GM12872 (cell line): ENCODE results near the gene PPIE.

ENCODE experiments used
- TF ChIP-seq, protein P1 (sequence below): IDR thresholded peaks from 3 replicates; pipeline ENCODE4 v1.5.1; 2011; ENCODE audit warnings: low read depth, mild to moderate bottlenecking, low read length, moderate library complexity; ENCODE audit not compliant: insufficient read depth

The PPIE gene

DNA sequence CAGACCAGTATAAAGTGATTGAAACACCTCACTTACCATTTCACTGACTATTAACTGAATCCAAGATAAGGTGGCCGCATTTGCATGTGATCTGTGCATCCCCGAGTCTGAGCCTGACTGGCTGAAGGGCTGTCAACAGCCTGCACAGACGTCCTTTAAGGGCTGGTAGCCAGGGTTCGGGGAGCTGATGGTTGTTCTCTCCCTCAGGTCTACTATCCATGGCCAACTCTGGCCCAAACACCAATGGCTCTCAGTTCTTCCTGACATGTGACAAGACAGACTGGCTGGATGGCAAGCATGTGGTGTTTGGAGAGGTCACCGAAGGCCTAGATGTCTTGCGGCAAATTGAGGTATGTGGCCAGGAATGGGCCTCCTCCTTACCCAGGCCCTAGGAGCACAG lies 14.0 kb downstream of the PPIE start:
- TF ChIP-seq, protein P1, sequence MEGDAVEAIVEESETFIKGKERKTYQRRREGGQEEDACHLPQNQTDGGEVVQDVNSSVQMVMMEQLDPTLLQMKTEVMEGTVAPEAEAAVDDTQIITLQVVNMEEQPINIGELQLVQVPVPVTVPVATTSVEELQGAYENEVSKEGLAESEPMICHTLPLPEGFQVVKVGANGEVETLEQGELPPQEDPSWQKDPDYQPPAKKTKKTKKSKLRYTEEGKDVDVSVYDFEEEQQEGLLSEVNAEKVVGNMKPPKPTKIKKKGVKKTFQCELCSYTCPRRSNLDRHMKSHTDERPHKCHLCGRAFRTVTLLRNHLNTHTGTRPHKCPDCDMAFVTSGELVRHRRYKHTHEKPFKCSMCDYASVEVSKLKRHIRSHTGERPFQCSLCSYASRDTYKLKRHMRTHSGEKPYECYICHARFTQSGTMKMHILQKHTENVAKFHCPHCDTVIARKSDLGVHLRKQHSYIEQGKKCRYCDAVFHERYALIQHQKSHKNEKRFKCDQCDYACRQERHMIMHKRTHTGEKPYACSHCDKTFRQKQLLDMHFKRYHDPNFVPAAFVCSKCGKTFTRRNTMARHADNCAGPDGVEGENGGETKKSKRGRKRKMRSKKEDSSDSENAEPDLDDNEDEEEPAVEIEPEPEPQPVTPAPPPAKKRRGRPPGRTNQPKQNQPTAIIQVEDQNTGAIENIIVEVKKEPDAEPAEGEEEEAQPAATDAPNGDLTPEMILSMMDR = no peak

DNA sequence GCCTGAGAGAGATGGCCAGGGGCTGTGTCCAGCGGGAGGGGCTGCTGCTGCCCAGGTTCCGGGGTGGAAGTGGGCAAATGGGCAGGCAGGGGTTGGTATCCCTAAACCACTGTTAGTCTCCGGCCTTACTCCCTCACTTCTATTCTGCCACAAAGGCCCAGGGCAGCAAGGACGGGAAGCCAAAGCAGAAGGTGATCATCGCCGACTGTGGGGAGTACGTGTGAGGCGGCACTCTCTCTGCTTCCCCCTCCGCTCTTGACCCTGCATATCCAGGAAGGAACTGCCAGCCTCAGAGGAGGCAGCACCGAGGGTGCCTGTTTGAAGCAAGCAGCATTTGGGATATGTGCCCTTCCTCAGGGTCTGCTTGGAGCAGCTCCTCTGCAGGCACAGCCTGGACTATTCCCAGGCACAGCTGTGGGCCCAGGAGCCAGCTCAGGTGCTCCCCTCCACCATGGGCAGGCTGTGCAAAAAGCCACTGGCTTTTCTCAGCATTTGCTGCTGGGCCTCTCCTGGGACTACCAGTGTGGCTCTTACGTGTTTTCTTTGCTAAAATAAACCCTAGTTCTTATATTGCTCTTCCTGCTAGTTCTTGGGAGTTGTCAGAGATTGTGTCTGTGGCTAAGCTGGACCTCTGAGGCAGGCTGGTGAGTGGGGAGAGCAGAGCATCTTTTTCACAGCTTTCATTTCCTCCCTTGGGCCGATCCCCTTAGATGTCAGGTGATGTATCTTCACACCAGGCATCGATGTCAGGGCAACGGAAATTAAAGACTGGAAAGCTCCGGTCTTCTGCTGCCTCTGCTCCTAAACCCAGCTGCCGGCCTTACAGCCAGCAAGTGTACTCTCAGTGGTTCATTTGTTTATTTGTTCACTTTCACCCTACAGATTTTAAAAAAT lies 14.7 kb downstream of the PPIE start:
- TF ChIP-seq, protein P1 = no peak

DNA sequence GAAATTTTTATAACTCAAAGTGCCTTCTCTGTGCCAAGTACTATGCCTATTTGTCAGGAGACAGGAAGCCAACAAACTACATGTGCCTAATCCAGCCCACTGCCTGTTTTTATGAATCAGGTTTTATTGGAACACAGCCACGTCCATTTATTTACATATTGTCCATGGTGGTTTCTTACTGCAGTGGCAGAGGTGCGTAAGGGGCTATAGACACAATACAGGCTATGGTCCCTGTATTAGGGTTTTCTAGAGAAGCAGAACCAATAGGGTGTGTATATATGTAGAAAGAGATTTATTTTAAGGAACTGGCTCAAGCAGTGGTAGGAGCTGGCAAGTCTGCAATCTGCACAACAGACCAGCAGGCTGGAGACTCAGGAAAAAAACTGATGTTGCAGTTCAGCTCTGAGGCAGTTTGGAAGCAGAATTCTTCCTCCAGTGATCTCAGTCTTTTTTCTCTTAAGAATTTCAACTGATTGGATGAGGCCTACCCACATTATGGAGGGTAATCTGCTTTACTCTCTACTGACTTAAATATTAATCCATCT lies 15.4 kb downstream of the PPIE start:
- TF ChIP-seq, protein P1 = no peak

DNA sequence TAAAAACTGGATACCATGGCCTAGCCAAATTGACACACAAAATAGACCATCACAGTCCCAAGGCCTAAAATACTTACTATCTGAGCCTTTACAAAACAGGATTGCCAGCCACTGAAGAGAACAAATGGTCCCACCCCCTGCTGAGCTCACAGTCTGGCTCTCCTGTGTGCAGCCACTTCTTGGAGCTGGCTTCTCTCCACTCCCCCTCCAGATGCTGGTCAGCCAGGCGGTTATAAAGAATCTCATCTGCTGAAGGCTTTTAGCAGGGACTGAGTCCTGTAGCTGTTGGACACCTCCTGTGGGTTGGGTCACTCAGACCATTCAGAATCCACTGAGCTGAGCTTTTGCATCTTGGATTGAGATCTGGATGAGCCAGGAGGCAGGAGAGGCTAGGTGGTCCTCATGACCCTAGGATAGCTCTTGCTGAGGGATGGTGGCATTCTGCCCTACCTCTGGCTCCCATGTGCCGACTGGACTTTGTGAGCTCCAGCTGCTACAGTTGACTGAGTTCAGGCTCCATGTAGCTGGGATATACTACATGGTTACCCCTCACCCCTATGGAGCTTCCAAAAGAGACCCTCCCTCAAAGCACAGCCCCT lies 16.3 kb downstream of the PPIE start:
- TF ChIP-seq, protein P1 = no peak

DNA sequence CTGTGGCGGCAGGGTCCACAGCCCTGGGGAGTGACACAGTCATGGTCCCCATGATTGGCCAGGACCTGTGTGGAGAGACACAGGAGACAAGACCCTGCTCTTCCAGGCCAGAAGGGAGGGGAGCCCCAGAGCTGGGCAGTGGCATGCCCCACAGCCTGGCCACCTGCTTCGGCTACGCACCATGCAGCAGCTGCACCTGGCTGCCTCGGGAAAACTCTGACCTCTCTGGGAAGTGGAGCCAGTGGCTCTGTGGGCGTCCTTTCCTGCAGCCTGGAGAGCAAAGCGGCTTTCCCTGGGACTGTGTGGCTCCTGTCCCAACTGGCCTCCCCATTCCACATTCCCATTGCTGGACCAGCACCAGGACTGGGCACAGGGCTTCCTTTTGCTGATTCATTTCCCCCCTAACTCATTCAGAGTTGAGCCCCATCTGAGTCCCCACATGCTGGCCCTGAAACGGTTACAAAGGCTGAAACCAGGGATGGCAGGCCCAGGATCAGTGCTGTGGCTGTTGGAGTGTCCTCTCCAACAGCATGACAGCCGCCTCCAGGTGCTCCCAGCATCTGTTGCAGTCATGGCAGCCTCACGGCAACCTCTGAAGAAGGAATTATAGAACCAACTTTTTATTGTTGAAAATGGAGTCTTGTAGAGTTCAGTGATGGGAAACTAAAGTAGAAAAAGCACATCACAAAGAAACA lies 17.4 kb downstream of the PPIE start:
- TF ChIP-seq, protein P1 = no peak

DNA sequence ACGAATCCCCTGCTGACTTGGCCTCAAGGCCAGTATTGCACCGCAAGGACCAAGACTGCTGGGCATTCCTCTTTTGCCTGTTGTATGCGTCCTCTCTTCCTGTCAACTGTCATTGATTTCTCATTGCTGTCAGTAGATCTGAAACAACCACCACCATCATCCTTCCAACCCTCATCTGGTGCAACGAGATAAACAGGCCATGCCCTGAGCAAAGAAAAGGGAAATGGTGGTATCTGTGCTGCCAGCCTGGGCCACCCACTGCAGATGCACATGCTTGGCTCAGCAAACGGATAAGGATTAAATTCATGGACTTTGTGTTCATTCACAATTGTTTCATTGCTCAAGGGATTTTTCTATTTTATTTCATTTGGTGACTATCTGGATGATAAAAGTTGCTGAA lies 18.8 kb downstream of the PPIE start:
- TF ChIP-seq, protein P1 = no peak

DNA sequence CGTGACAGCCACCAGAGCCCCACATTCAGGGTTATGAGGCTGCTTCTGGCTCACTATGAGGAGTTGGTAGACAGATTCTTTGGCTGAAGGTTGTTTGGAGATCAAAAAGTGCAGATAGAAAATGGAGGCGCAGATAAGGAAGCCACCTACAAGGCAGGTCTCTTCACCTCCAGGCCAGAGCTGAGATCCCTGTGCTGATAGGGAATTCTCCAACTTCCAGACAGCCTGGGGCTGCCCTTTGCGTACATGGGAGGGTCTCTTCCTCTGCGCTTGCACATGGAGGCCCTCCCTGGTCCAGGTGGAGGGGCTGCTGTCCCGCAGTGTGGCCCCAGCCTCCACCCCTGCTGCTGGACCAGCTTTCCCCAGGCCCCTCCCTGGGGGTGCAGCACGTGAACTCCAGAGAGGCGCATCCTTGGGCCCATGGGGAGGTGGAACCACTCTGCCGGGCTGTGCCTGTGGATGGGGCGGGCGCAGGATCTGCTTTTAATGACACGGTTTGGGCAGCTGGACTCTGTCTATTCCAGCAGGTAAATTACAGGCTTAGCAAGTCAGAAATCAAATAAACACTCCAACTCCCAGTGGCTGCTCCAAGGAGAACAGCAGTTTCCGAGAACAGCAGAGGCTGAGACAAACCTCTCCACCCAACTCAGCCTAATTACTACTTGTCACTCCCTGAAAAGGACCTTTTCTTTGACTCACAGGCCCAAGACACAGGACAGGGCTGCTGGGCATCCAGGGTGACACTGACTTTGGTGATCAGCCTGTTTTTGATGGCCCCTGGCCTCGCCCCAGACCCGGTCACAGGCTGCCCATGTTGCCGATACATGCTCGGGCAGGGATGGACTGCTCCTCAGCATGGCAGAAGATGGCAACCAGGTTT lies 20.1 kb downstream of the PPIE start:
- TF ChIP-seq, protein P1 = no peak
